Ovary (tissue), 9 donors: Measurements from ENCODE around the gene HOXD11. TPM values are rescaled to one million over a fixed set of nuclear protein-coding genes. Genes with fewer than 3 reads are reported as not detected.

Experiments used
- DNase-seq, 5 donors: peaks; one replicate each; pipeline ENCODE4 v3.0.0-alpha.2; 2019 to 2020
- H3K27ac ChIP-seq, 2 donors: fragments of 200-600 bp; one replicate each; pipeline versions ENCODE4 v1.5.1 to v1.8.0; 2019 to 2022
- H3K27me3 ChIP-seq: fragments of 200-600 bp; one replicate; pipeline ENCODE4 v1.8.0; 2022
- H3K36me3 ChIP-seq: fragments of 200-600 bp; sonication (generic); one replicate; pipeline ENCODE4 v1.5.1; 2019
- H3K4me1 ChIP-seq: one replicate; pipeline ENCODE4 v1.8.1; 2013; ENCODE audit warnings: mild to moderate bottlenecking, moderate library complexity; ENCODE audit not compliant: insufficient read depth
- H3K4me3 ChIP-seq: fragments of 200-600 bp; sonication (generic); one replicate; pipeline ENCODE4 v1.5.1; 2017
- H3K9me3 ChIP-seq, 2 donors: fragments of 200-600 bp in 1 of 2; sonication (generic) in 1 of 2; one replicate each; pipeline versions ENCODE4 v1.5.1 to v1.8.1; 2013 to 2019; ENCODE audit warnings: mild to moderate bottlenecking in 1 of 2, moderate library complexity in 1 of 2
- CTCF ChIP-seq, 3 donors: fragments of 450-650 bp in 2 of 3; fragments of 200-600 bp in 1 of 3; IDR thresholded peaks; one replicate each; pipeline versions ENCODE4 v1.5.1 to v1.8.0; 2016 to 2022; ENCODE audit warnings: antibody characterized with exemption in 3 of 3, mild to moderate bottlenecking in 1 of 3
- EP300 ChIP-seq: sonication (generic); formaldehyde crosslinking; IDR thresholded peaks from one replicate; pipeline ENCODE4 v1.6.1; 2017; ENCODE audit warnings: antibody characterized with exemption
- POLR2A ChIP-seq: fragments of 450-650 bp; IDR thresholded peaks from one replicate; pipeline ENCODE4 v1.6.1; 2017; ENCODE audit warnings: antibody characterized with exemption, mild to moderate bottlenecking, moderate library complexity
- WGBS, 3 donors: extraction: QIAGEN DNeasy Blood & Tissue Kit in 1 of 3; methylation state at CpG; one replicate each; pipeline versions ENCODE4 v1.1.5 to v1.1.7; 2013 to 2017; 5-methylcytosine and 5-hydroxymethylcytosine counted together
- intact Hi-C, 4 donors: fragments of 100-400 bp; cut with DNase I; formaldehyde crosslinking; loops; one replicate each; pipeline versions ENCODE4 v1.11.0 to v1.15.1; 2022 to 2023
- polyA plus RNA-seq, 2 donors: library from polyadenylated mRNA; stranded (reverse); fragments of 200-250 nt in 1 of 2; fragments of 350-450 nt in 1 of 2; fragmentation: Illumina TruSeq in 1 of 2; extraction: RNeasy Lipid Tissue Mini Kit (QIAGEN cat#74804) in 1 of 2; gene quantifications; one replicate each; pipeline ENCODE4 v1.2.3, GENCODE V29; 2013 to 2014
- total RNA-seq, 7 donors: library from RNA; depleted of rRNA in 2 of 7; stranded (reverse); fragments of >200 nt in 2 of 7; fragmentation: NEBNext Ultra II Directional in 3 of 7; extraction: Animal tissue kit (Norgen Biotek cat#: 25700) in 3 of 7; gene quantifications; one replicate each; pipeline versions ENCODE4 v1.1.0 to v1.2.4, GENCODE V29; 2016 to 2023
- donor health status: DM: no; HTN: no; CAD: no; lungs with moderate emphysema.
- donor health status: DM: no; HTN: no; CAD: no.
- donor health status: Bipolar disorder and iron deficiency.
- donor health status: DM: yes; HTN: yes; CAD: no.
- donor health status: DM: no; HTN: no; CAD: no.
- donor health status: DM: yes; HTN: yes; CAD: no.

The HOXD11 gene
- total and polyA plus RNA-seq, 9 donors, result 0.07 to 1.3 (median 0.61) TPM; not detected in 4

- Histone ChIP-seq H3K36me3 (no peaks in the 10 kb centered on the region), H3K4me1 (peaks cover 5% of the 10 kb centered on the region), H3K27me3 (peaks cover 6% of the 10 kb centered on the region), H3K27ac (no peak overlapping the region), H3K9me3 (no peaks in the 10 kb centered on the region), H3K4me3 (peak overlapping the region; percentile 36)
- TF ChIP-seq CTCF (IDR thresholded peaks at IDR 0.05) (no peak), EP300 (no peak), POLR2A (no peak)
- intact Hi-C loops, result loop anchor here in 1 of 4 donors (10.0 kb wide), 1 partner anchor 1773 kb away; the partner anchor contains the start of gene SP9
- DNase-seq, result peak in 1 of 5 donors; percentile 24
- 2% methylated on average over 43 to 59 of the region's 59 CpGs for whole genome bisulfite sequencing, 3 donors
Measured at GRCh38 chr2:176107731-176108181, 676 bp downstream of the HOXD11 start.

GRCh38 chr2:176109192-176109901 is 2.3 kb downstream of the HOXD11 start:
- no peaks in the 10 kb centered on the region for H3K9me3 ChIP-seq
- WGBS, 3 donors, result 31 to 45% (median 32%) methylated on average over 26 of the region's 26 CpGs
- H3K27ac ChIP-seq, result no peak overlapping the region
- H3K4me1 ChIP-seq, result peaks cover 5% of the 10 kb centered on the region
- TF ChIP-seq EP300, result no peak
- no peak for TF ChIP-seq POLR2A
- no peak for TF ChIP-seq CTCF (IDR thresholded peaks at IDR 0.05)
- no peaks in the 10 kb centered on the region for H3K36me3 ChIP-seq
- H3K4me3 ChIP-seq, result peak overlapping the region; percentile 33
- DNase-seq, result peak in 1 of 5 donors; percentile 9
- H3K27me3 ChIP-seq, result peaks cover 6% of the 10 kb centered on the region
- intact Hi-C loops, result loop anchor here in 1 of 4 donors (10.0 kb wide), 1 partner anchor 1775 kb away; the partner anchor contains the start of gene SP9

- Histone ChIP-seq H3K4me1 (peaks cover 5% of the 10 kb centered on the region), H3K36me3 (no peaks in the 10 kb centered on the region), H3K27me3 (peaks cover 6% of the 10 kb centered on the region), H3K4me3 (peak overlapping the region; percentile 33), H3K27ac (no peak overlapping the region), H3K9me3 (no peaks in the 10 kb centered on the region)
- intact Hi-C loops, result loop anchor here in 1 of 4 donors (10.0 kb wide), 1 partner anchor 1775 kb away; the partner anchor contains the start of gene SP9
- 58 to 72% (median 63%) methylated on average over 4 of the region's 4 CpGs for WGBS, 3 donors
- no peak for DNase-seq
- TF ChIP-seq POLR2A (no peak), CTCF (IDR thresholded peaks at IDR 0.05) (no peak), EP300 (no peak)
Measured at GRCh38 chr2:176109946-176110345, 2.9 kb downstream of the HOXD11 start.

GRCh38 chr2:176110415-176111308 is 3.6 kb downstream of the HOXD11 start:
- WGBS, 3 donors, result 38 to 42% (median 41%) methylated on average over 7 of the region's 7 CpGs
- Histone ChIP-seq H3K4me1 (peaks cover 5% of the 10 kb centered on the region), H3K27ac (no peak overlapping the region), H3K9me3 (no peaks in the 10 kb centered on the region), H3K27me3 (peaks cover 6% of the 10 kb centered on the region), H3K4me3 (peak overlapping the region; percentile 33), H3K36me3 (no peaks in the 10 kb centered on the region)
- DNase-seq, result no peak
- TF ChIP-seq POLR2A, result no peak
- no peak for TF ChIP-seq EP300
- TF ChIP-seq CTCF (IDR thresholded peaks at IDR 0.05), result no peak
- intact Hi-C loops, result no loop called here
